HepG2 (cell line): ENCODE results near the gene KLF13. TPM values are rescaled to one million over a fixed set of nuclear protein-coding genes. Genes with fewer than 3 reads are reported as not detected.

Source experiments
- ATAC-seq: fragments of 200-7000 bp; cut with Tn5 transposase; 3 replicates; pipeline ENCODE4 v1.9.1; 2020; ENCODE audit warnings: mild to moderate bottlenecking, moderate library complexity
- BruUV-seq: library from RNA; stranded (reverse); fragments of 400-500 nt; replicated peaks from 2 replicates; lab custom pipeline; 2021; lab: Mats Ljungman, UMichigan
- CTCF ChIA-PET: fragments of 300-600 bp; formaldehyde crosslinking; extraction: SDS; loops from one replicate; lab custom pipeline; 2021; ENCODE audit warnings: low total read pairs, inconsistent platforms, low intra/inter-chr PET ratio; lab: Yijun Ruan, JAX
- POLR2A ChIA-PET: fragments of 350-600 bp; sonication (Branson Sonifier 250); formaldehyde crosslinking; loops from one replicate; lab custom pipeline; 2020; ENCODE audit warnings: antibody characterized with exemption, inconsistent platforms; lab: Yijun Ruan, JAX
- DNase-seq: peaks from one replicate; pipeline ENCODE4 v3.0.0-alpha.2; 2015; ENCODE audit warnings: low spot score
- FAIRE-seq: peaks from 3 replicates; lab custom pipeline; 2011; peaks lifted over from hg19 to GRCh38; lab: Jason Lieb, UNC
- H2AFZ ChIP-seq: one replicate; pipeline ENCODE4 v1.6.1; 2011; ENCODE audit warnings: low read length, inconsistent platforms
- H3K27ac ChIP-seq: fragments of 300-600 bp; 3 replicates; pipeline ENCODE4 v1.8.0; 2011; ENCODE audit warnings: mixed run types, mild to moderate bottlenecking, mixed read lengths, low read length, inconsistent platforms; ENCODE audit not compliant: insufficient read depth; ENCODE audit errors: extremely low read length
- H3K27me3 ChIP-seq, 2 experiments: fragments of 200-600 bp in 1 of 2; 2 replicates in 1 of 2; 3 replicates in 1 of 2; pipeline versions ENCODE4 v1.6.0 to v1.8.0; 2011; ENCODE audit warnings: low read length in 2 of 2, mild to moderate bottlenecking in 2 of 2, moderate library complexity in 2 of 2, inconsistent platforms in 1 of 2; ENCODE audit not compliant: insufficient read depth in 2 of 2, control insufficient read depth in 1 of 2
- H3K36me3 ChIP-seq, 2 experiments: fragments of 200-600 bp in 1 of 2; replicated peaks in 1 of 2; 2 replicates in 1 of 2; 3 replicates in 1 of 2; pipeline versions ENCODE4 v1.5.1 to v1.8.0; 2011; ENCODE audit warnings: low read length in 2 of 2, inconsistent platforms in 1 of 2; ENCODE audit not compliant: insufficient read depth in 2 of 2, control insufficient read depth in 1 of 2
- H3K4me1 ChIP-seq: 2 replicates; pipeline ENCODE4 v1.5.1; 2012; ENCODE audit warnings: low read length, inconsistent platforms; ENCODE audit not compliant: insufficient read depth
- H3K4me2 ChIP-seq: 2 replicates; pipeline ENCODE4 v1.6.0; 2011; ENCODE audit warnings: low read depth, low read length, inconsistent platforms
- H3K4me3 ChIP-seq, 3 experiments: fragments of 200-600 bp in 1 of 3; sonication (generic), shearing (Covaris generic) in 1 of 3; replicated peaks in 1 of 3; 2 replicates each; pipeline ENCODE4 v1.5.1; 2011 to 2016; ENCODE audit warnings: low read length in 3 of 3, inconsistent platforms in 2 of 3, low read depth in 2 of 3, mild to moderate bottlenecking in 2 of 3, control low read depth in 1 of 3, mixed read lengths in 1 of 3; ENCODE audit not compliant: insufficient read depth in 1 of 3
- H3K79me2 ChIP-seq: one replicate; pipeline ENCODE4 v1.6.1; 2011; ENCODE audit warnings: low read length, inconsistent platforms; ENCODE audit not compliant: insufficient read depth
- H3K9ac ChIP-seq: 2 replicates; pipeline ENCODE4 v1.6.0; 2011; ENCODE audit warnings: mild to moderate bottlenecking, low read depth, low read length, inconsistent platforms; ENCODE audit not compliant: insufficient read depth
- H3K9me3 ChIP-seq: 2 replicates; pipeline ENCODE4 v1.5.1; 2012; ENCODE audit warnings: mild to moderate bottlenecking, low read length
- H4K20me1 ChIP-seq: 2 replicates; pipeline ENCODE4 v1.6.0; 2011; ENCODE audit warnings: inconsistent platforms, mild to moderate bottlenecking, low read length, moderate library complexity; ENCODE audit not compliant: insufficient read depth
- ASH2L ChIP-seq: fragments of 300-600, 200-600 bp; sonication (generic); IDR thresholded peaks from 2 replicates; pipeline ENCODE4 v1.7.0; 2017; ENCODE audit warnings: low read depth, mild to moderate bottlenecking, moderate library complexity, mixed read lengths, low read length; ENCODE audit not compliant: insufficient read length
- EEA1 ChIP-seq: sonication (generic); formaldehyde crosslinking; IDR thresholded peaks from 2 replicates; pipeline ENCODE4 v1.5.1; 2020; ENCODE audit warnings: mild to moderate bottlenecking, missing genetic modification reagents, borderline replicate concordance
- HIVEP1 ChIP-seq: sonication (generic); formaldehyde crosslinking; IDR thresholded peaks from 2 replicates; pipeline ENCODE4 v1.4.0; 2020; ENCODE audit warnings: mild to moderate bottlenecking, missing genetic modification reagents
- SRSF9 ChIP-seq: fragments of 200-400 bp; formaldehyde crosslinking; IDR thresholded peaks from 2 replicates; pipeline ENCODE4 v1.6.1; 2018; ENCODE audit warnings: borderline replicate concordance, mild to moderate bottlenecking, low read depth, low read length; ENCODE audit not compliant: insufficient read depth, poor library complexity, severe bottlenecking
- THRA ChIP-seq: sonication (generic); formaldehyde crosslinking; IDR thresholded peaks from 2 replicates; pipeline ENCODE4 v1.4.0; 2020; ENCODE audit warnings: missing genetic modification reagents, borderline replicate concordance
- ZUFSP ChIP-seq: sonication (generic); formaldehyde crosslinking; IDR thresholded peaks from 2 replicates; pipeline ENCODE4 v1.9.0; 2021; ENCODE audit warnings: missing genetic modification reagents, mild to moderate bottlenecking, borderline replicate concordance
- WGBS: methylation state at CpG from one replicate; pipeline ENCODE4 v1.1.6; 2017; ENCODE audit warnings: low lambda C conversion rate; 5-methylcytosine and 5-hydroxymethylcytosine counted together
- in situ Hi-C: cut with HindIII; loops from 2 replicates; pipeline ENCODE4 v1.10.0; 2017; ENCODE audit warnings: low pct_unique_long_range_greater_than_20kb; ENCODE audit not compliant: extremely low pct_ligation_motif_present
- intact Hi-C: fragments of 100-400 bp; cut with micrococcal nuclease; formaldehyde crosslinking; loops from one replicate; pipeline ENCODE4 v1.10.0; 2022; ENCODE audit not compliant: unreplicated experiment
- polyA plus RNA-seq, 8 experiments: library from polyadenylated mRNA; depleted of rRNA in 3 of 8; stranded (reverse) in 7 of 8; unstranded in 1 of 8; fragments of >200 nt; fragmentation: Illumina TruSeq in 4 of 8; extraction: Trizol in 4 of 8; gene quantifications; 2 replicates each; pipeline versions ENCODE4 v1.2.1 to v1.2.3, GENCODE V29; 2011 to 2016; ENCODE audit warnings: low read depth in 4 of 8, missing spikeins in 1 of 8, mixed read lengths in 1 of 8; ENCODE audit not compliant: insufficient read depth in 1 of 8
- total RNA-seq, 5 experiments: library from RNA; depleted of rRNA; stranded (reverse); fragments of >200 nt; fragmentation: Illumina TruSeq; extraction: Trizol; gene quantifications; 2 replicates each; pipeline ENCODE4 v1.2.3, GENCODE V29; 2016; ENCODE audit warnings: low read depth in 1 of 5

The KLF13 gene
- total and polyA plus RNA-seq, 2 of the 13 experiments (the other 11 are each of a cell fraction or from before 2014, with no cell fraction given) = 16.8 to 25.1 TPM

GRCh38 chr15:31311735-31312619, 14.7 kb upstream of the KLF13 start:
- Histone ChIP-seq H3K79me2 (no peaks in the 10 kb centered on the region), H3K4me2 (no peak overlapping the region), H2AFZ (no peak overlapping the region), H3K9ac (no peak overlapping the region), H3K27ac (no peak overlapping the region), H3K4me3 (no peak overlapping the region), H3K36me3 (no peaks in the 10 kb centered on the region), H3K9me3 (no peaks in the 10 kb centered on the region), H4K20me1 (no peaks in the 10 kb centered on the region), H3K4me1 (peaks cover 13% of the 10 kb centered on the region), H3K27me3 (no peaks in the 10 kb centered on the region)
- ChIA-PET CTCF (no interaction called here), POLR2A (no interaction called here)
- no TSS peak for BruUV-seq
- TF ChIP-seq HIVEP1 (CRISPR knock-in tag) (no peak), EEA1 (CRISPR knock-in tag) (no peak), THRA (CRISPR knock-in tag) (no peak), ASH2L (no peak), ZUFSP (CRISPR knock-in tag) (no peak), SRSF9 (no peak)
- in situ Hi-C loops = no loop called here
- FAIRE-seq (no peak), ATAC-seq (peak; percentile 39), DNase-seq (no peak)
- 63% methylated on average over 7 of the region's 18 CpGs for WGBS
- intact Hi-C loops = no loop called here
